SK-N-DZ (cell line): ENCODE data around the gene CD99.
"Not testable (repeated sequence)": the region's sequence is repeated elsewhere in the genome, so short reads cannot be mapped to it uniquely, and the experiment has no call there.

Source experiments
- DNase-seq: peaks from one replicate; pipeline ENCODE4 v3.0.0-alpha.2; 2015; ENCODE audit warnings: low spot score

Gene CD99

DNA sequence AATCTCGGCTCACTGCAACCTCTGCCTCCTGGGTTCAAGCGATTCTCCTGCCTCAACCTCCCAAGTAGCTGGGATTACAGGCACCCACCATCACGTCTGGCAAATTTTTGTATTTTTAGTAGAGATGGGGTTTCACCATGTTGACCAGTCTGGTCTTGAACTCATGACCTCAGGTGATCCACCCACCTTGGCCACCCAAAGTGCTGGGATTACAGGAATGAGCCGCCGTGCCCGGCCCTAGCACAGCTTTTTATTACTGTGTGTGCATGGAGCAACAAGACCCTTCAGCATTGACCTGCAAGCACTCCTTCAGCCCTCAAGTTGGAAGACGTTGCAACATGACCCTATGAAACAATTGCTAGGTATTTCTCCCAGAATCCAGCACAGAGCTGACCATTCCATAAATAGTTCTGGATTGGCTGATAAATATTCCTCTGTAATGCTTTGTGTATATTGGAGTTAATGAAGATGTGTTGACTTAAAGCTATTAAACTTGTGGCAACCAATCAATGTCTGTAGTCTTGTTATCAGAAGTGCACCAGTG is 15.4 kb upstream of the CD99 start:
- DNase-seq, result not testable (repeated sequence)

DNA sequence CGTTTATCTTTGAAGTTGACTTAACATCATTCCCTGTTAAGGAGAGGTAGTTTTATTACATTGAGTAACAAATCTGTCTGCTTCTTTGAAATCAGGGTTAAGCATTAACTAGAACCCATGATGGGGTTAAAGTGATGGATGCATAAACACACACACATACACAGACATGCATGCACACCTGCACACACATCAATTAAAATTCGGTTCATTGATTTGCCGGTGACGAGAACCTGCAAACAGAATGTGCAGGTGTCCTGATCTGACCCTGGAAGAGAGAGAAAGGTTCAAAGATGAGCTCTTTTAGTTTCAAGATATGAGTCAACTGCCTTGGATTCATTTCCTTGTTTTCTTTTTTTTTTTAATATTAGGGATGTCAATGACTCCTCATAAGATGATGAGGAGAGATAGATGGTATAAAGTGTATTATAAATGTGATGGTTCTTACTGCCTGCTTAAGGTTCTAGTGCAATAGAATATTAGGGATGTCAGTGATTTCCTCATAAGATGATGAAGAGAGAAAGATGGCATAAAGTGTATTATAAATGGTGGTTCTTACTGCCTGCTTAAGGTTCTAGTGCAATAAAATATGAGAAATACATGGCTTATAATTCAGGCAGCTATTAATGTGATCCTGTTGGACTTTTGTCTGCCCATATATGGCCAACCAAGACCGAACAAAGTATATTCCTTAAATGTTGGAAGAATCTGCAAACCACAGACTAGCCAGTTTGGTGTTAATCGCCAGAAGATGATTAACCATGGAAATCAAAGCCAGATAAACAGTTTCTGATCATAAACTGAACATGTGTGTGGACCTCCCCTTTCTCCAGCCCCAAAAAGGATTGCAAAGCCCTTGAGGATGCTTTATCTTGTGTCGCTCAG is 14.1 kb upstream of the CD99 start:
- DNase-seq, result no peak

DNA sequence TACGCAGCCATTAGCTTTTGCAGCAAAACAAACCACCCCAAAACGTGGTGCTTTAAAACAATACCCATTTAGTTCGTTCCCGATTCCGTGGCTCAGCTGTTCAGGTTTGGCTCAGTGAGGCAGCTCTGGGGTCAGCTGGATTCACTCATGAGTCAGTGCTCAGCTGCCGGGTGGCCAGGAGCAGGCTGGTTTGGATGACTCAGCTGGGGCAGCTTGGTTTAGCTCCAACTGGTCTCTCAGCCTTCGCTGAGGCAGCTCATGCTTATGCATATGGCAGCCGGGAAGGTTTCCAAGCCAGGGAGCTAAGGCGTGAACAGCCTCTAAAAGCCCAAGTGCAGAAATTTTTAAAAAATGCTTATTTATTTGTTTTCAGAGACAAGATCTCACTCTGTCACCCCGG is 13.3 kb upstream of the CD99 start:
- DNase-seq, result no peak

DNA sequence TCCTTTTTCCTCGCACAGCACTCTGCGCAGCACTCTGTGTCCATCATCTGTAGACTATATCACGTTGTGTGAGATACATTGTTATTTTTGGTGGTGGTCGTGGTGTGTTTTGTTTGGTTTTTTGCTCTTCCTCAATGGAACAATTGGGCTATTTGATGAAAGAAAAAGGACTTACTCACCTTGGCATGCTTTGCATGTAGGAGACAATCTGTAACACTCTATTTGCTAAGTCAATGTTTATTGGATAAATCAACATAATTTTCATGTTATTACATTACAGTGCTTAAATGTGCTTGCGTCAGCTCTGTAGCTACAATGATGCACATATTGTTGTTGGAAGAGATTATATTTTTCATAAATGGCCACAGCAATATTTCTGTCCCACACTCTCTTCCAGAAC is 12.5 kb upstream of the CD99 start:
- DNase-seq, result no peak

DNA sequence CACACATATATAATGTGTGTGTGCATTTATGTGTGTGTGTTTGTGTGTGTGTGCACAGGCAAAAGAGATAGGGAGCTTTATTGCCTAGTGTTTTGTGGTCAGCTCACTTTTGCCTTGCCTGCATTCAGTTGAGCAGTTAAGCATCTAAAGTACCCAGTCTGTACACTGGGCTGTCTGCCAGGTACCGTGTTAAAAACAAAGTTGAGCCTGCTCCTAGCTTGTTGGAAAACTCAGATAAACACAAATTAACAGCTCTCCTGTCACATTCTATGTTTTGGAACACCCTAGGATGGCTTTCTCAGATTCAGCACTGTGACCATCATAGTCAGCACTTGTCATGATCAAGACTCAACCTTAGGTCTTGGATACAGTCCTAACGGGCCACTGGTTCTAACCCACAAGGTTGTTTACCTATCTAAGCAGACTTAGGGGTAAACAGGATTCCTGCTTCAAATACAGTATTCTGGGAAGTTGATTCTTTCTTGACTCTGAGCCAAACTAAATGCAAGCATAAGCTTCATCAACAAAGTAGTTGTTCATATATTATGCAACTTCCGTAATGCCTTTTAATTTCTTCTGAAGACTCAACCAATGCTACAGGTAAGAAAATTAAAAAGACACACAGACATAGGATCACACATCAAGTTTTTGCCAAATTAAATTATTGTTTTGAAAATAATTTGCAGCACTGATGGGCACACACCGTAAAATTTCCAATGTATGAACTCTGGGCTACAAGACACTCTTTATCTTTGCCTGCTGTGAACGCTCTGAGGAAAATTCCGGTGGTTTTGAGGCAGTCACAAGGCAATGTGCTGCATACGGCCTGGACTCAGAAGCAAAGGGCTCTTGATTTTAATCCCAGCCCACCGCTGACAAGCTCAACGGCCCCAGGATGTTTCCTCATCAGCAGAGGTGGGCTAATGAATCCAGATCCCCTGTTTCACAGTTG is 11.3 kb upstream of the CD99 start:
- no peak for DNase-seq

DNA sequence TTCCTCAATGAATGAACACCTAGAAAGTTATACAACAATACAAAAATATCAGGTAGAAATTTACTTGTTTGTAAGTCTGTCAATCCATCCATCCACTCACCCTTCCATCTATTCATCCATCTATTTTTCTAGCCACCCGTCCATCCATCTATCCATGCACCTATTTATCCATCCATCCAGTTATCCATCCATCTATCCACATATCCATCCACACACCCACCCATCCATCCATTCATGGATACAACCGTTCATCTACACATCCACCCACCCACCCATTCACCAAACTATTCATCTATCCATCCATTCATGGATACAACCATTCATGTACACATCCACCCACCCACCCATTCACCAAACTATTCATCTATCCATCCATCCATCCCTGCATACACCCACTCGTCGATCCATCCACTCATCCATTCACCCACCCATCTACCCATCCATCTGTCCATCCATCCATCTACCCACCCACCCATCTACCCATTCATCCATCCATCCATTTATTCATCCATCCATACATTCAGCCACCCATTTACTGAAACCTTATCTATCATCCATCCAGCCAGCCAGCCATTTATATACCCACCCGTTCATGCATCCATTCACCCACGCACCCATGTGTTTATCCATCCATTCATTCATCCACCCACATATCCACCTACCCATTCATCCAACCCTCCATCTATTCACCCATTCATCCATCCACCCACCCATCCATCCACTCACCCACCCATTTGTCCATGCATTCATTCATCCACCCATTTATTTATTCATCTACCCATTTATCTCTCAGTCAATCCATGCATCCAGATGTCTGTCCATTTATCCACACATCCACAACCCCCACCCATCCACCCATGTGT is 10.4 kb upstream of the CD99 start:
- DNase-seq, result no peak

DNA sequence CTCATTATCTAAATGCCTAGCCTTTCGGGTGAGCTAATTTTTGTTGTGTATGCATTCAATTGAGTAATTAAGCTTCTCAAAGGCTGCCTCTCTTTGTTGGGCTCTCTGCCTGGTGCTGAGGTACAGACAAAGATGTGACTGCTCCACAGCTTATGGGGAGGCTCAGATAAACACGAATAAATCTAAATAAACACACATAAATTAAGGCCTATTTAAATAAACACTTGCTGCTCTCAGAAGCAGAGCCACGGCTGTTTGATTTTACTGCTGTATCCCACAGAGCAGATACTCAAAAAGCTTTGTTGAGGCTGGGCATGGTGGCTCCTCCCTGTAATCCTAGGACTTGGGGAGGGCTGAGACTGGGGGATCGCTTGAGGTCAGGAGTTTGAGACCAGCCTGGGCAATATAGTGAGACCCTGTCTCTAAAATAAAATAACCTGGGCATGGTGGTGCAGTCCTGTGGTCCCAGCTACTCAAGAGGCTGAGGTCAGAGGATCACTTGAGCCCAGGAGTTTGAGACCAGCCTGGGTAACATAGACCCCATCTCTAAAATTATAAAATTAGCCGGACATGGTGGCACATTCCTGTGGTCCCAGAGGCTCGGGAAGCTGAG is 8.4 kb upstream of the CD99 start:
- no peak for DNase-seq

DNA sequence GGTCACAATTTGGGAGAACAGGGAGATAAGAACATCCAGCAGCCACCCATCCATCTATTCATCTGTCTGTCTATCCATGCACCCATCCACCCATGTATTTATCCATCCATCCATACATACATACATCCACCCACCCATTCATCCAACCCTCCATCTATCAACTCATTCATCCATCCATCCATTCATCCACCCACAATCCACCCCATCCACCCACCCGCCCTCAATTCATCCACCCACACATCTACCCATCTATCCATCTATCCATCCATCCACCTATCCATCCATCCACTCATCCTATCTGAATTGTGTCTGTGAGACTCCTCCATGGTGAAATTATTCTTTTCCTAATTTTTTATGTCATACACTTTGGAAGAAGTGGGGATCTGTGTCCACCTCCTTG is 6.8 kb upstream of the CD99 start:
- no peak for DNase-seq

DNA sequence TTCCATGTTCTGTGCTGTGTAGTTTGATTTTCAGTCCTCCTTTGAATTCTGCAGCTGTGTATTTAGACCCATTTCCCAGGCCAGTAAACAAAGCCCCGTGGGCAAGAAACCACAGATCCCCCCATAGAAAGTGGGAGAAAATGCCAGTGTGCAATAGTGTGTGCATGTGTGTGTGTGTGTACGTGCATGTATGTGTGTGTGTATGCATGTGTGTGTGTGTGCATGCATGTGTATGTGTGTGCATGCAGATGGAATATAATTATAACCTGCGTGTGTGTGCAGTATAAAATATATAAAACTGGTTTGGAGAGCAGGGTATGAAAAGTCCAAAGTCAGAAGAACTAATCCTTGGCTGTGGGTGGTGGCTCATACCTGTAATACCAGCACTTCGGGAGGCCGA is 5.2 kb upstream of the CD99 start:
- DNase-seq, result no peak

DNA sequence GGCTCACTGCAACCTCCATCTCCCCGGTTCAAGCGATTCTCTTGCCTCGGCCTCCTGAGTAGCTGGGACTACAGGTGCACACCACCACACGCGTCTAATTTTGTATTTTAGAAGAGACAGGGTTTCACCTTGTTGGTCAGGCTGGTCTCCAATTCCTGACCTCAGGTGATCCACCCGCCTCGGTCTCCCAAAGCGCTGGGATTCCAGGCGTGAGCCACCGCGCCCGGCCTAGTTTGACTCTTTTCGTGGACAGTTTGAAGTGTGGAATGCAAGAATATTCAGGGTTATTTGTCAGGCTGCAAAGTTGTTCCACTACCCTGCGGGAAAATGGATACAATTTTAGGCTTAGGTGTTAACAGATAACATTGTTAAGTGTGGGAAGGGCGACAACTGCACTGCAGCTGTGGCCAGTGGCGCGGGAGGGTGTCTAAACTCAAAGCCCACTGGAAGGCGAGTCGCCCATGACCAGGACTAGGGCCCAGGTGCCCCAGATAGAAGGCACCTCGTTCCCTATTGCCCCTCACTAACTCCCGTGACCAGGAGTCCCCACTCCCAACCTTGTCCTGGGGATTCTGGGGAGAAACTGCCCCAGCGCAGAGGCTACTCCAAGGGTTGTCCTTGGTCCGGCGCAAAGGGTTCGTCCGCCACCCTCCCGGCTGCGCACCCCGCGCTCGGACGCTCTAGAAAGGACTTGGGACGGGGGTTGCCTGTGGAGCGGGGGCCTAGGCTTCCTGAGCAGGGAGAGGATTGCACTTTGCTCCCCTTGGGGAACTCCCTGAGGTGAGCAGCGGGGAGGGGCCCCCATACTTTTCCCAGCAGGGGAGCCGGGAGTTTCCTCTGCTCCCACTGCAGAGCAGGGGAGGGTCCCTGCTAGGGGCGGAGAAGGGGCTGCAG is 1.1 kb upstream of the CD99 start:
- no peak for DNase-seq

DNA sequence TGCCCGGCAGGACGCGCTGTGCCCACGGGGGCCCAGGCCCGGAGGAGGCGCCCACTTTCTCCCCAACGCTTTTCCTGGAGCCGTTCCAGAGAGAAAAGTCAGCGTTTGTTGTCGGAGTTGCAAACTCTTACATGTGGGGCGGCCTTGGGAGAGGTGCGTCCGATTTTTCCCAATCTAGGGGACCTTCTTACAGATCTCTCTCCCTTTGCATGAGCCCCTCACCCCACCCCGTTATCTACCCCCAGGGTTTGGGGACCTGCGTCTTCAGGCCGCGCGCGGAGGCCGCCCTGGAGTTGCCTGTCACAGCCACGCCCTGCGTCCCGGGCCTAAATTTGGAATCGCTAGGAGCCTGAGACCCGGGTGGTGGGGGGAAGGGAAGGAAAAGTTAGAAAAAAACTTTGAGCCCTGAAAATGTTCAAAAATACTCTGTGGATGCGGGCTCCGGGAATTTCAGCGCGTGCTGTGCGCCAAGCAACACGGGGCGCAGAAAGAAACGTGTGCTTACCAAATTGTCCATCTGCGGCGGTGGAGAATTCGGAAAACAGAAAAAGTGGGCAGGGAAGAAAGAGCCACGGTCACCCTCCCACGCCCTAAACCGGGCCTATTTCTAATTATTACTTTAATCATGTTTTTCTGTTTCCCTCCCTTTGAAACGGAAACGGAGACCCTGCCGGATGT is 587 bp downstream of the CD99 start:
- DNase-seq, result no peak

DNA sequence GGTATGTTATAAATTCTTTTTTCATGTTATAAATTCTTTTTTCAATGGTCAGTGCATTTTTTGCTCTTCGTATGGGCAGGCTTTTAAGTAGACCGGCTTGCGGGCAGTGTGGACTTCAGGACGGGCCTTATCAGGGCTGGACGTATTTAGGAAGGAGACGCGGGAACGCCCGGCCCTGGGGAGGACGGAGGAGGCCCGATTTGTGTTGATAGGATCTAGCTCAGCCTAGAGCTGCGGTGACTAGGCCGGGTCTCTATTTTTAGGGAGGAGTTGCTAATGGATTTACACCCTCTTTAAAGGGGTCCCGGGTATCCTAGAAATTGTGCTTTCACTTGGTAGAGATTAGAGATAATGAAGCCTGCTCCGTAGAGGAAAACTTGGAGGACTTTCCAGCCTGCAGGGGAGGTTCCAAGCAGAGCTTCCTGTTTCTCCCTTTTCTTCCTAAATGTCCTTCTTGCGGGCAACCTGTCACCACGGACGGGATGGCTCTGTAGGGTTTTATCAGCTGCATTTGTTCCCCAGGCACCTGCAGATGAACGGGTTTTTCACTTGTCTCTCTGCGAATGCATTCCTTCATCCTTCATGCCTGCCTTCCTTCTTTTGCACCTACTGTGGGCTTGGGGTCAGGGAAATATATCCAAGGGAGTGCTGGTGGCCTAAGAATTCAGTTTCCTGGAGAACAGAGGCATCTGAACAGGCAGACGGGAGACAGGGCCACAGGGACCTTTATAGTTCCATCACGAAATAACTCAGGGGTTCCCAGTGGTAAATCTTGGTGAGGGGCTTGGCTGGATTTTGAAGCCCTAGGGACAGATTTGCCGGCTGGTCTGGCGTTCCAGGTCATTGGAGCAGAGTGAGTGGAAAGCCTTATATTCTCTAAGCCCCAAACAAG is 1.4 kb downstream of the CD99 start:
- DNase-seq, result no peak

DNA sequence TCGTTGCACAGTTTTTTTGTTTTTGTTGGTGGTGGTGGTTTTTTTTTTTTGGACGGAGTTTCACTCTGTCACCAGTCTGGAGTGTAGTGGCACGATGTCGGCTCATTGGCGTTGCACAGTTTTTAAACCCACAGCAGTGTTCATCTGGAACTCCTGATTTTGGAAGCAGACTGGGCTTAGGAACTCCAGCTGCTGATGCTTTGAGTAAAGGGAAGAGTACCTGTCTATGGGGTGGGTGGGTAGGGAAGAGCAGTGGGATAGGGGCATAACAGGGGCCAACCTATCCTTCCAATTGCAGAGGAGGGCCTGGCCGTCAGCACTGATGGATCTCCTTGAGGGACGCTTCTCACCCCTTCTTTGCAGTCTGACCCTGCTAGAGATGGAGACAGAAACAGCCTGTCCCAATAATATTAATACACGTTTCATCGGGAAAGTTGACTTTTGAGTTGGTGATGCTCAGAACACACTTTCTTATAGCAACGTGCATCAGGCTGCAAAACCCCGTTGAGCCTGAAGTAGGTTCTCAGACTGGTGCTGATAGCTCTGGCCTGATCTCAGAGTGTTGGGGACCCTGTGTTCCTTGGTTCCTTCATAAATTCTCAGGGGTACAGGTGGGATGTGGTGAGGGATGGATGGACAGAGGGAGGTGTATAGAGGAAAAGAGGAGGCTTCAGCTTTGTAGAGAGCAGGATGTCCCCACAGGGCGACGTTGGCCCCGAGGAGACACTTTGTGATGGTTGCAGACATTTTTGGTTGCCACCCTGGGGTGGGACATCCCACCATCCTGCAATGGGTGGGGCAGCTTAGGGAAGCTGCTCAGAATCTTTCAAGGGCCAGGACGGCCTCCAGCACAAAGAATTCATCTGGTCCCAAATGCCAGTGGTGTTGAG is 2.3 kb downstream of the CD99 start:
- DNase-seq, result no peak

DNA sequence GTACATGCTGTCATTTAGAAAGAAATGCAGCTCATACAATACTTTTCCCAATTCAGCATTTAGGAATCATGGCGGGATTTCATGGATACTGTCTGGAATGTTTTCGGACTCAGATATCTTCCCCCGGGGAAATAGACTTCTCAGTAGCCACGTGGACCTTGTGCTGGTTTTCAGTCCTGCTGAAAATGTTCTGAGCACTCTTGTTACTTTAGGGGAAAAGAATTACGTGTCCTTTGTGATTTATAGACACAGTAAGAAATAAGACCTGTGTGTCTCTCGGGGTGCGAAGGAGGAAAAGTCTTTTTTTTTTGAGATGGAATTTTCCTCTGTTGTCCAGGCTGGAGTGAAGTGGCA is 3.8 kb downstream of the CD99 start:
- no peak for DNase-seq

DNA sequence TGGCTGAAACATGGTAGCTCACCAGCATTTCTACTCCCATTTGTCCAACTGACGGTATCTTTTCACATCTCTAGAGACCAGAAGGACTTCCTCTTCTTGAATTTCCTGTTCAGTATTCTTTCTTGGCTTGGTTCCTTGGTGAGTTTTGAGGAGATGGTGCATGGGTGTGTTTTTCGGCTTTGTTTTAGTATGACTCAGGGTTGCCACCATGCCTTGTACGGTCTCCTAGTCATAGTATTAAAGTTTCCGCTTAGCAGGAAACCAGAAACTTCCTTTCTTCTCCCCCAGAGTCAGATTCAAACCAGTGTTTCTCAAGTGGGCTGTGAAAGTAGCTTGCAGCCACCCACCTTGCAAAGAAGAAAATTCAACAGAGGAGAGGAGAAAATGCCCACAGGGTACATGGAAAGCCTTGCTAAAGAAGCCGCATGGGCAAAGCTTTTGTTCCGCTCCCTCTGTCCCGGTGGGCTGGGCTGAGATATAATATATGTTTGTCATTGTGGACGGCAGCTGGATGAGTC is 5.7 kb downstream of the CD99 start:
- no peak for DNase-seq

DNA sequence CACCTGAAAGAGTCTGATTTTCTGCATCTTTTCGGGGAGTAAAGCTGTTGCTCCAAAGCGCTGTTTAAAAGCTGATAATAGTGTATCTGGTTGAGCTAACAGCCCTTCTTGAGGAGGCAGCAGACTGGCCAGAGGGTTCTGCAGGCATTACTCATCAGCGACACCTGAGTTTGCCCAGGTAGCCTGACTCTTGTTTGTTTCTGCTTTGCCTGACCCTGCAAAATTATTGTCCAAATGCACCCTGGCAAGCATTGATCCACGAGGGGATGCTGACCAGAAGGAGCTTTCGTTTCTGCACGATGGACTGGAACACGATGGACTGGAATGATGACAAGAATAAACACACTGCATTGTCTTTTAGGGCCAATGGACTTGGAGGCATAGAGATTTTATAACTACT is 6.2 kb downstream of the CD99 start:
- DNase-seq, result no peak

DNA sequence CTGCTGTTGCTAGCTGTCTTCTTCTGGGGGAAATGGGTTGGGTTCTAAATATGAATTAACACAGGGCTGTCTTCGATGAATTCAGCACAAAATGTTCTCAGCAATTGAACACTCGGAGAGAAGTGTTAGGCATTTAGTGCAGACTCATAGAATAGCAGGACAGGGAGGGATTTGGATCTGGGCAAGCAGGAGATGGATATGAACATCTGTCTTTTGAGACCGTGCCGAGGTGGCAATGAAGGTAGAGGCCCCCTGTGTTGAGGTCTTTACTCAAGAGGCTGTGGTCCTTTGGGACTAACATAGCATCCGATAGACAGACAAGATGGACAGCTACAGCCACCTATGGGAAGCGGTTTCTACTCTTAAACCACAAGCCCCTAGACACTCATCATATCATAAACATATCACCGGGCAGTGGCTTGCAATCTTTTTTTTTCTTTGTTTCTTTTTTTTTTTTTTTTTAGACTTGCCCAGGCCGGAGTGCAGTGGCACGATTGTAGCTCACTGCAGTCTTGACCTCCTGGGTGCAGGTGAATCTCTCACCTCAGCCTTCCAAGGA is 6.7 kb downstream of the CD99 start:
- no peak for DNase-seq
